T-helper 2 cell treated with Interferon-gamma antibody and Interleukin-4, amounts not matched to agents 5 μg/mL and 100 μg/mL, for 36 hours (primary cell): Measurements from ENCODE around the gene PTGFR.

Experiments used
- DNase-seq: peaks from one replicate; pipeline ENCODE4 v3.0.0; 2021; ENCODE audit warnings: low spot score
- H3K27ac Mint-ChIP-seq: one replicate; pipeline ENCODE4 v1.8.0; 2021; ENCODE audit warnings: mild to moderate bottlenecking, mixed read lengths
- H3K27me3 Mint-ChIP-seq: one replicate; pipeline ENCODE4 v1.8.0; 2021; ENCODE audit warnings: low read depth, mixed read lengths
- H3K36me3 Mint-ChIP-seq: one replicate; pipeline ENCODE4 v1.8.0; 2021; ENCODE audit warnings: low read depth, mixed read lengths
- H3K4me1 Mint-ChIP-seq: one replicate; pipeline ENCODE4 v1.8.0; 2021; ENCODE audit warnings: low read depth, mixed read lengths
- H3K4me3 Mint-ChIP-seq: one replicate; pipeline ENCODE4 v1.8.0; 2022; ENCODE audit warnings: mild to moderate bottlenecking, moderate library complexity, mixed read lengths
- H3K9me3 Mint-ChIP-seq: one replicate; pipeline ENCODE4 v1.8.0; 2021; ENCODE audit warnings: mixed read lengths

The PTGFR gene

GRCh38 chr1:78577257-78578100 is 86.7 kb downstream of the PTGFR start:
- H3K9me3 Mint-ChIP-seq: no peaks in the 10 kb centered on the region
- H3K27me3 Mint-ChIP-seq: no peaks in the 10 kb centered on the region
- DNase-seq: no peak
- H3K4me3 Mint-ChIP-seq: no peak overlapping the region
- H3K36me3 Mint-ChIP-seq: no peaks in the 10 kb centered on the region
- H3K27ac Mint-ChIP-seq: no peak overlapping the region
- no peaks in the 10 kb centered on the region for H3K4me1 Mint-ChIP-seq

- H3K9me3 Mint-ChIP-seq: no peaks in the 10 kb centered on the region
- H3K27ac Mint-ChIP-seq: no peak overlapping the region
- no peaks in the 10 kb centered on the region for H3K4me1 Mint-ChIP-seq
- no peaks in the 10 kb centered on the region for H3K27me3 Mint-ChIP-seq
- no peak overlapping the region for H3K4me3 Mint-ChIP-seq
- H3K36me3 Mint-ChIP-seq: no peaks in the 10 kb centered on the region
- no peak for DNase-seq
Measured at GRCh38 chr1:78586572-78586971, 95.8 kb downstream of the PTGFR start.

GRCh38 chr1:78587211-78587610 is 96.4 kb downstream of the PTGFR start:
- H3K27me3 Mint-ChIP-seq: no peaks in the 10 kb centered on the region
- no peaks in the 10 kb centered on the region for H3K36me3 Mint-ChIP-seq
- no peaks in the 10 kb centered on the region for H3K4me1 Mint-ChIP-seq
- no peak overlapping the region for H3K27ac Mint-ChIP-seq
- DNase-seq: no peak
- no peak overlapping the region for H3K4me3 Mint-ChIP-seq
- H3K9me3 Mint-ChIP-seq: no peaks in the 10 kb centered on the region
